ENCODE data around the gene RBM6. TPM values are rescaled to one million over a fixed set of nuclear protein-coding genes. Genes with fewer than 3 reads are reported as not detected.
A peak's percentile ranks its signal among the peaks of the same experiment; 100 is the strongest.

Gene RBM6
- total RNA-seq, 1 experiment from 2014 or later = 58.0 TPM

DNA sequence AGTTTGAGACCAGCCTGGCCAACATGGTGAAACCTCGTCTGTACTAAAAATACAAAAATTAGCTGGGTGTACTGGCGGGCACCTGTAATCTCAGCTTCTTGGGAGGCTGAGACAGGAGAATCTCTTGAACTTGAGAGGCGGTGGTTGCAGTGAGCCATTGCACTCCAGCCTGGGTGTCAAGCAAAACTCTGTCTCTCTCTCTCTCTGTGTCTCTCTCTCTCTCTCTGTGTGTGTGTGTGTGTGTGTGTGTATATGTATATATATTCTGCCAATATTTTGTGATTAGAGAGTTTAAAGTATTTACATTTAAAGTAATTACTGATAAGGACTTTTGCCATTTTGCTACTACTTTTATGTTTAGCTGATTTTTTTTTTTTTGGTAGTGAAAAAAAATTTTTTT is 15.7 kb downstream of the RBM6 start:
- H3K4me1 Mint-ChIP-seq (ENCODE audit: insufficient read depth, unreplicated experiment) = peaks cover 6% of the 10 kb centered on the region
- no TSS peak for BruUV-seq (replicated peaks)
- H3K4me3 Mint-ChIP-seq (ENCODE audit: unreplicated experiment) = no peak overlapping the region
- DNase-seq (ENCODE audit: unreplicated experiment) = no peak
- no peaks in the 10 kb centered on the region for H3K9me3 Mint-ChIP-seq (ENCODE audit: unreplicated experiment)
- peaks cover 19% of the 10 kb centered on the region for H3K36me3 Mint-ChIP-seq (ENCODE audit: insufficient read depth, unreplicated experiment)
- TF ChIP-seq CTCF (IDR thresholded peaks at IDR 0.05; ENCODE audit: unreplicated experiment) = no peak
- POLR2A ChIA-PET = interaction anchor here (1.6 kb wide), 1 partner anchor 15 kb away, joined by 11 read pairs; the partner anchor contains the start of gene RBM6
- H3K27ac Mint-ChIP-seq (ENCODE audit: low read depth, unreplicated experiment) = no peak overlapping the region
- no peaks in the 10 kb centered on the region for H3K27me3 Mint-ChIP-seq (ENCODE audit: insufficient read depth, unreplicated experiment)
- CTCF ChIA-PET = interaction anchor here (0.6 kb wide), 1 partner anchor 1468 kb away, joined by 5 read pairs; no protein-coding TSS in a partner anchor
- intact Hi-C loops (cut with micrococcal nuclease) = no loop called here

DNA sequence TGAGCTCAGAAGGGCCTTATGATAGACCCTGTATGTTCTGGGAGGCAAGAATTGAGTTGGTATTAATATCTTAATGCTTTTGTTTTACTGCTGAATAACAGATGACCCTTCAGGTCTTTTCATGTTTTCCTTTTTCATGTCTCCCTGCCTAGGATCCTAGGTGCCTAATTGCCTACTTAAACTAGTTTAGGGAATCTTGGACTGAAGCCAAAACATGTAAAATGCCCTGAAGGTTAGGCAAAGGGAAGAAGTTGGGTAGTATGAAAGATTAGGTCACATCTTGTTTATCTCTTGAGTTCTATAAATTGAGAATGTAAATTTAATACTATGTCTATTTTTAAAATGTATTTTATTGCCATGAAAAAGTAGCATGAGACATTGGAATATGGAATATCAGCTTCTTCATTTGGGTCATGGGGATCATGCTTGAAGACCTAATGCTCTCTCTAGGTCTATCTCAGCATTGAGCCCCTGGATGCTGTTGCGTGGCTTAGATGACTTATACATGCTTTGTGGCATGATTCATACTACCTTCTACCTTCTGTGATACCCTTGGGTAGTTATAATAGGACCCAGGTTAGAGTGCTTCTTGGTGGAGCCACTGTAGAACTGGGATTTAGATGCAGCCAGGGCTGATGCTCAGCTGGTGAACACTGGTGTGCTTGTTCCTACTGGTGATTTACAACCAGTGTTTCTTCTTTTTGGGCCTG is 26.4 kb downstream of the RBM6 start:
- no TSS peak for BruUV-seq (replicated peaks)
- TF ChIP-seq CTCF (IDR thresholded peaks at IDR 0.05; ENCODE audit: unreplicated experiment) = no peak
- CTCF ChIA-PET = interaction anchor here (0.6 kb wide), 1 partner anchor 9 kb away, joined by 3 read pairs; no protein-coding TSS in a partner anchor
- H3K27ac Mint-ChIP-seq (ENCODE audit: low read depth, unreplicated experiment) = no peak overlapping the region
- intact Hi-C loops (cut with micrococcal nuclease) = no loop called here
- peaks cover 78% of the 10 kb centered on the region for H3K36me3 Mint-ChIP-seq (ENCODE audit: insufficient read depth, unreplicated experiment)
- H3K9me3 Mint-ChIP-seq (ENCODE audit: unreplicated experiment) = no peaks in the 10 kb centered on the region
- POLR2A ChIA-PET = no interaction called here
- peak; percentile 33 for DNase-seq (ENCODE audit: unreplicated experiment)
- H3K4me1 Mint-ChIP-seq (ENCODE audit: insufficient read depth, unreplicated experiment) = peaks cover 4% of the 10 kb centered on the region
- no peaks in the 10 kb centered on the region for H3K27me3 Mint-ChIP-seq (ENCODE audit: insufficient read depth, unreplicated experiment)
- H3K4me3 Mint-ChIP-seq (ENCODE audit: unreplicated experiment) = no peak overlapping the region

DNA sequence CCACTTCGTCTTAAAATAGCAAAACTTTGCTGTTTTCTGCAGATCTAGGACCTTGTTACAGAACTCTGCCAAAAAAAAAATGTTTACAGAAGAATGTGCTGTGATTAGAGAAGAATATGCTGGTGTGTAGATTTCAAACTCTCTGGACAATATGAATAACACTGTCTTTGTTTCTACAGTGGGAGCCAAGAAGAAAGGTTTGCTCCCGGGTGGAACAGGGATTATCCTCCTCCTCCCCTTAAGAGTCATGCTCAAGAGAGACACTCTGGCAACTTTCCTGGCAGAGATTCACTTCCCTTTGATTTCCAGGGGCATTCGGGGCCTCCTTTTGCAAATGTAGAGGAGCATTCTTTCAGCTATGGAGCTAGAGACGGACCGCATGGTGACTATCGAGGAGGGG is 27.3 kb downstream of the RBM6 start:
- peaks cover 82% of the 10 kb centered on the region for H3K36me3 Mint-ChIP-seq (ENCODE audit: insufficient read depth, unreplicated experiment)
- no peak for DNase-seq (ENCODE audit: unreplicated experiment)
- no peaks in the 10 kb centered on the region for H3K27me3 Mint-ChIP-seq (ENCODE audit: insufficient read depth, unreplicated experiment)
- H3K27ac Mint-ChIP-seq (ENCODE audit: low read depth, unreplicated experiment) = no peak overlapping the region
- ChIA-PET CTCF (no interaction called here), POLR2A (interaction anchor here (0.6 kb wide), 1 partner anchor 20 kb away, joined by 4 read pairs; no protein-coding TSS in a partner anchor)
- H3K4me3 Mint-ChIP-seq (ENCODE audit: unreplicated experiment) = no peak overlapping the region
- peaks cover 4% of the 10 kb centered on the region for H3K4me1 Mint-ChIP-seq (ENCODE audit: insufficient read depth, unreplicated experiment)
- TF ChIP-seq CTCF (IDR thresholded peaks at IDR 0.05; ENCODE audit: unreplicated experiment) = no peak
- intact Hi-C loops (cut with micrococcal nuclease) = no loop called here
- H3K9me3 Mint-ChIP-seq (ENCODE audit: unreplicated experiment) = no peaks in the 10 kb centered on the region
- no TSS peak for BruUV-seq (replicated peaks)

GRCh38 chr3:49968346-49968745 is 28.4 kb downstream of the RBM6 start:
- no peak overlapping the region for H3K27ac Mint-ChIP-seq (ENCODE audit: low read depth, unreplicated experiment)
- no peak for TF ChIP-seq CTCF (IDR thresholded peaks at IDR 0.05; ENCODE audit: unreplicated experiment)
- DNase-seq (ENCODE audit: unreplicated experiment) = no peak
- H3K4me1 Mint-ChIP-seq (ENCODE audit: insufficient read depth, unreplicated experiment) = peaks cover 4% of the 10 kb centered on the region
- no peaks in the 10 kb centered on the region for H3K9me3 Mint-ChIP-seq (ENCODE audit: unreplicated experiment)
- ChIA-PET POLR2A (no interaction called here), CTCF (no interaction called here)
- peaks cover 82% of the 10 kb centered on the region for H3K36me3 Mint-ChIP-seq (ENCODE audit: insufficient read depth, unreplicated experiment)
- H3K4me3 Mint-ChIP-seq (ENCODE audit: unreplicated experiment) = no peak overlapping the region
- intact Hi-C loops (cut with micrococcal nuclease) = no loop called here
- no TSS peak for BruUV-seq (replicated peaks)
- H3K27me3 Mint-ChIP-seq (ENCODE audit: insufficient read depth, unreplicated experiment) = no peaks in the 10 kb centered on the region
